Tibial nerve (tissue), 3 donors: ENCODE results near the gene KEAP1.

Experiments used
- POLR2A ChIP-seq, 2 donors: fragments of 450-650 bp; IDR thresholded peaks; one replicate each; pipeline ENCODE4 v1.6.1; 2017; ENCODE audit warnings: antibody characterized with exemption in 2 of 2, mild to moderate bottlenecking in 2 of 2, moderate library complexity in 2 of 2
- TF ChIP-seq, protein P1 (sequence below), 5 experiments: fragments of 200-600 bp in 3 of 5; fragments of 450-650 bp in 2 of 5; sonication (generic) in 3 of 5; IDR thresholded peaks; one replicate each; pipeline ENCODE4 v1.5.1; 2016 to 2019; ENCODE audit warnings: antibody characterized with exemption in 5 of 5, mild to moderate bottlenecking in 3 of 5, moderate library complexity in 2 of 5

DNA sequence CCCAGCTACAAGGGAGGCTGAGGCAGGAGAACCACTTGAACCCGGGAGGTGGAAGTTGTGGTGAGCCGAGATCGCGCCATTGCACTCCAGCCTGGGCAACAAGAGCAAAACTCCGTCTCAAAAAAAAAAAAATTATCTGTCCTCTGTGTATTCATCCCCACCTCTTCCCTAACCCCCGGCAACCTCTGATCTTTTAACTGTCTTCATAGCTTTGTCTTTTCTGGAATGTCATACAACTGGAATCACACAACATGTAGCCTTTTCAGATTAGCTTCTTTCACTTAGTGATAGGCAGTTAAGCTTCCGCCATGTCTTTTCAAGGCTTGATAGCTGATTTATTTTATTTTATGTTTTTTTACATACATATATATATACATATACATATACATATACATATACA, 22.5 kb upstream of the KEAP1 start:
- no peak for TF ChIP-seq POLR2A (IDR thresholded peaks at IDR 0.05)
- TF ChIP-seq, protein P1, sequence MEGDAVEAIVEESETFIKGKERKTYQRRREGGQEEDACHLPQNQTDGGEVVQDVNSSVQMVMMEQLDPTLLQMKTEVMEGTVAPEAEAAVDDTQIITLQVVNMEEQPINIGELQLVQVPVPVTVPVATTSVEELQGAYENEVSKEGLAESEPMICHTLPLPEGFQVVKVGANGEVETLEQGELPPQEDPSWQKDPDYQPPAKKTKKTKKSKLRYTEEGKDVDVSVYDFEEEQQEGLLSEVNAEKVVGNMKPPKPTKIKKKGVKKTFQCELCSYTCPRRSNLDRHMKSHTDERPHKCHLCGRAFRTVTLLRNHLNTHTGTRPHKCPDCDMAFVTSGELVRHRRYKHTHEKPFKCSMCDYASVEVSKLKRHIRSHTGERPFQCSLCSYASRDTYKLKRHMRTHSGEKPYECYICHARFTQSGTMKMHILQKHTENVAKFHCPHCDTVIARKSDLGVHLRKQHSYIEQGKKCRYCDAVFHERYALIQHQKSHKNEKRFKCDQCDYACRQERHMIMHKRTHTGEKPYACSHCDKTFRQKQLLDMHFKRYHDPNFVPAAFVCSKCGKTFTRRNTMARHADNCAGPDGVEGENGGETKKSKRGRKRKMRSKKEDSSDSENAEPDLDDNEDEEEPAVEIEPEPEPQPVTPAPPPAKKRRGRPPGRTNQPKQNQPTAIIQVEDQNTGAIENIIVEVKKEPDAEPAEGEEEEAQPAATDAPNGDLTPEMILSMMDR (IDR thresholded peaks at IDR 0.05): no peak
